Inflammatory macrophage treated with lipopolysaccharide for 4 hours (primary cell): Measurements from ENCODE around the gene SLC7A14.

Experiments
- DNase-seq: peaks from one replicate; pipeline ENCODE4 v3.0.0-alpha.2; 2020

The SLC7A14 gene

DNA sequence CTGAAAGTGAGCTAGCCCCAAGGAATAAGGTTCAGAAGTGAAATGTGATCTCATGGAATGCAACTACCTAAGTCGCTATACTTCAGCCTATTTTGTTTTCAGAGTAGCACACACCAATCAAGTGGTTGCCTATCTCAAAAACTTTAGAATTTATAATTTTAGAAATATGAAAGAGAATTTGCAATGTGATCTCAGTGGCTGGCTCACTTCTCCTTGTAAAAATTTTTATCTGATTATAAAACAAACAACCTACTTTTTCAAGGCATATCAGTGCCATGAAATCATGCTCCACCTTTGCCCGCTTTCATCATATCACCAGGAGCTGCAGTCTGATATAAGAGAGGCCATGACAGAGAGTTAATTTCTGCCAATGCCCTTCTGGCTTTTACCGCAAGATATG is 119.9 kb downstream of the SLC7A14 start:
- no peak for DNase-seq

DNA sequence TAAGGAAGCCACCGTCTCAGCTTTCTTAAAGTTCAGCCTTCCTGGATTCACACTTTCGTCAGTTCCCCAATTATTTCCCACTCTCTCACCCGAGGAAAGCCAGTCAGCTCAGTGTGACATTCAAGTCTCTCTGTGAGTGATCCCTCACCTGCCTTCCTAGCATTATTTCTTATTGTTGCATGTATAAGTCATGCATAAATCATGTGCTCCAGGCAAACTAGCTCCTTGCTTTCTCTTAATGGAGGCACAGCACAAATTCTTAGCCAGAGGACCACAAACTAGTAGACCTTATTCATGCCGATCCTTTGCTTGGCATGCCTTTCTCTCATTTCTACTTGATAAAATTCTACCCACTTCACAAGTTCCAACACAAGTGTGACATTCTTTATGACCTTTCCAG is 122.9 kb downstream of the SLC7A14 start:
- no peak for DNase-seq

DNA sequence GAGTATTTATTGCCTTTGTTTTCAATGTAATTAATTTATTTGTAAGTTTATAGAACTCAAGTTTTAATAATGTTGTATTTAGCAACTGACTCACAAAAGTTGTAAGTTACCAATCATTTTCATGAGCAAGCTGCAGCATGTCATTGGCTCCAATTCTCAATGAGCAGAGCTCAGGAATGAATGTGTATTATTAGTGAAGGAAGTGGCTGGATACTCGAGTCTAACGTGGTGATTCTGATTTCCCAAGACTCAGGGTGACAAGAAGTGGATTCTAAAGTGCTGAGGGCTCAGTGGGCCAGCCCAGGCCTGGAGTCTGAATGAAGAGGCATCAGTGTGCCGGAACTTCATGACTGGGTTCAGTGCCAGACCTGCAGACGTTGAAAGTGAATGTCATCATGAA is 127.6 kb downstream of the SLC7A14 start:
- DNase-seq: no peak

DNA sequence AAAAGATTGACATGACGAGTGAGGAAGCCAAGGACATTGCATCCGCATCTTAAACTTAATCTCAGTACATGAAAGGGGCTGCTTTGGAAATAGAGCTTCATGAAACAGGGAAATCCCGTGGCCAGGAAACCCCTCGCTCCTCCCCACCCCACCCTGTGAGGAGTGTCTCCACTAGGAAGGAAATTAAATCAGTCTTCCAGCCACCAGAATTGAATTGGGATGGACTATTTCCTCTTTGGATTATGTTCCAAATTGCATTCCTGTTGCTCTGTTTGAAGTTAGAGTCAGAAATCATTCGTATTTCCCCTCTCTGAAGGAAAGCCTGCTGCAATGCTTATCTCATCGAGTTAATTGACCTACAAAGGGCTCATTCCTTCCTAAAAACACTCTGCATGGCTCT is 131.4 kb downstream of the SLC7A14 start:
- no peak for DNase-seq

DNA sequence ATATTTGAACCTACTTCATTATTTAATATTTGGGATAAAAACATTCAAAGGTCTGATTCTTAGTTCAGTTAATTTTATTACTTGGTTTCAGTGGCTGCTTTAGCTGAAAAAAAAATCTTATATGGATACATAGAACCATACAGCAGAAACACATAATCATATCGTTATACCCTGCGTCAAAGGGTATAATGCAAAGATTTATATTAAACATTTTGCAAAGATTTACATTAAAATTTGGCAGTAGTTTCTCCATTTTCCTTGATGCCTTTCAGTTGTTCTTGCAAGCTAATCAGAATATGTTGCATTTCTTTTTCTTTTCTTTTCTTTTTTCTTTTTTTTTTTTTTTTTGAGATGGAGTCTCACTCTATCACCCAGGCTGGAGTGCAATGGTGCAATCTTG is 135.8 kb downstream of the SLC7A14 start:
- DNase-seq: no peak

DNA sequence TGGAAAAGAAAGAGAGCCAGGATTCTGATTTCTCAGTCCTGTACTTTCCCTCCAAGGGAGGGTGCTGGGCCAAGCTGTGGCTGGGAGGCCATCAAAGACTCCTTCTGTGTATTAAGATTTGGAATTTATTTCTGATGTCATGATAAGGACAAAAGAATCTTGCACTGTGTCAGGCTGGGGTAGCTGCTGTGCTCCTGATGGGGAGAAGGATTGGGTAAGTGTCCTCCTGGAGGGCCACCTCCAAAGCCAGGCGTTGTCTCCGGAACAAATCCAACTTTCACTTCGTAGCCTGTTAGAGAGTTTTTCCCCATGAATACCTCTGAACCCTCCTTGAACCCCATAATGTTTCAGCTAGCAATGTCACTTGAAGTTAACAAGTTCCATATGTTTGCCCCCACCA is 137.3 kb downstream of the SLC7A14 start:
- no peak for DNase-seq

DNA sequence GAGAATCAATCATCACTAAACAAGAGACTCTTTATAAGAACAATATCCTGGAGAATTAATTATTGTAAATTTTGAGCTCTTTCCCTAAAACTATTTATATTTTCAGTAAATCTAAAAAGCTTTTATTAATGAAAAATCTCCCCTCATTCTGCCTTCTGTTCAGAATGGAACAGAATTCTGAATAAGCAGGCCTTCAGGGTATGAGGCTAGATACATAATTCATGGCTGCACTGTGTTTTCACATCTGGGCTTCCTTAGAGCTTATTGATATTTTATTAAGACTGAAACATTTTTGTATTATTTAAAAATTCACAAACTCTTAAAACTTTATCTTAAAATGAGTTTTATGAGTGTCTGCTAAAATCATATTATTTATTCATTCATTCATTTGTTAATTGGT is 142.4 kb downstream of the SLC7A14 start:
- no peak for DNase-seq

DNA sequence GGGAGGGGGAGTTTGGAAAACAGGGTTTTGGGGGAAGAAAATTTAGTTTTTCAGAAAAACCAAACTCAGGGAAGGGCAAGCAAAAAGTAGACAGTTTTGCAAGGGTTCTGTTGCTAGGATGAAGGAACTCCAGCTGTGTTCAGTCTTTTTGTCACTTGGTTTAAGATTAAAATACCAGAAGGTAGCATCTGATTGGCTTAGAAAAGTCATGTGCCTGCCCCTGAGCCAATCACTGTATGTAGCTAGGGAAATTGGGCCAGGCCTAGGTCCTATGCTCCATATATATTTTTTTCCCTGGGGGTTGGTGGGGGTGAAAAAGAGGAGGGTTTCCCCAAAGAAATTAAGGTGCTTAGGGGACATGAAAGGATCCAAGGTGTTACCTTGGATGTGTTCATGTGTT is 142.9 kb downstream of the SLC7A14 start:
- DNase-seq: no peak

DNA sequence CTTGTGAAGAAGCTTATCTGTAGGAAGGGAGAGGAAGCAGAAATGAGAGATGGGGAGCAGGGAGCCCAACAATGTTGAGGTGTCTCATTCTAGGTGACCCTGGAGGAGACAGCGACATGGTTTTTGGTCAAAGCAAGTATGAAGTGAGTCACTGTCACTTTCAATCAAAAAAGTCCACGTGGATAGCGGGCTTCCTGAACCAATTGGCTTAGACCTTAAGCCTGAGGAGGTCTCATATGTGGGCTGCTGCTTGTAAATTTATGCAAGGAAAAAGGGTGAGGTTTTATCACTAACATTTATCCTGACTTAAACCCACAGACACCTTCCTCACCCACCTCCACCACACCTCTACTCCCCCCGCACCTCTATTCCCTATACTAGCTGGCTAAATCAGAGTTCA is 144.5 kb downstream of the SLC7A14 start:
- DNase-seq: no peak

DNA sequence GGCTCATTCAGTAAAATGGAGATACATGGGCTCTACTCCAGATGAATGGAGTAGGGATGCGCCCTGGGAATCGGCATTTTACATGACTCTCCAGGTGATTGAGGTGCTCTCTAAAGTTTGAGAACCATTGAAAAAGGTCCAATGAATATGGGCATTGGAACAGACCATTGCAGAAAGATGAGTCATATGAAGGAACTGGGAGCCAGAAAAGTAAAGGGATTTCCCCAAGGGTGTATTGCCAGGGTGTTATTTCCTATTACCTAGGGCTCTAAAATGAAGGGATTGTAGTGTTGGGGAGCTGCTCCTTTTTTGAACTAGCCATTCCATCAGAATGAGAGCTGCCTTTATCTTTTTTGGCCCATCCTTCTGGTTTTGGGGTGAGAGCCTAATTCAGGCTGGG is 145.5 kb downstream of the SLC7A14 start:
- DNase-seq: peak; percentile 22

DNA sequence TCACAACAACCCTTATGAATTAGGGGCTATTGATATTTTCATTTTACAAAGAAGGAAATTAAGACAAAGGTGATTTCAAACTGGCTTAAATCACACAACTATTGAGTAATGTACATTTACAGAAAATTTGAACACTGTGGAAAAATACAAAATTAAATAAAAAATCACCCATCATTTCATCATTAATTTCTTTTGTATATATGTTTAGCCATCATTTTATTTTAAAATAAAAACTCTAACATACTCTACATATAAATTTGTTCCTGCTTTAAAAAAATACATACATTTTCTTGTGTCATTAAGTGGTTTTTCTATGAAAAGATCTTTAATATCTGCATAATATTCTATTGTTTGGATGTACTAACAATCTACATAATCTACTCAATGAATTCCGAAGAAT is 147.0 kb downstream of the SLC7A14 start:
- no peak for DNase-seq

DNA sequence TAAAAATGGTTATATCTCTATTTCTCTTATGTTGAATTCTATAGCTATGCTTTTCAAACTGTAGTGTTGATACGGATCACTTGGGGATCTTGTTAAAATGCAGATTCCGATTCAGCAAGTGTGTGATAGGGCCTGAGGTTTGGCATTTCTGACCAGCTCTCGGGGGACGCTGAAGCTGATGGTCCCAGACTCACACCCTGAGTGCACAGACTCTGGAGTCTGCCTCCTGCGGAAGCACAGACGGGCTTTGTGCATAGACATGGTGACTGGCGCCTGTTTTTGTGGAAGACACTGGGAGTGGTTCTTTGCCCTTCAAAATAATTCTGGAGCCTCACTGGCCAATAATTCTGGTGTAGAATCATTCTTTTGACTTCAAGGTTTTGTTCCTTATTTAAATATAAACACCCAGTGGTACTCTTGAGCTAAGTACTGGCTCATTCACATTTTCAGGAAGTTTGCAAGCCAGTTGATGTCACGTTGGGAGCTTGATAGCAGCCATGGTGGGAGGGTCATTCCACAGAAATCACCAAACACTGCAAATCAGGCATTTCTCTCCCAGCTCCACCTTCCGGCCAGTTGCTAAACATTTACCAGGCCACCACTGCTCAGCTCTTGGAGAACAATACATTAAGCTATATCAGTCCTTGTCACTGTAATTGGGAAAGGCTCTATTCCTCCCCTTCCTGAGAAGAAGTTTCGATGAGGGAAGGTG is 148.0 kb downstream of the SLC7A14 start:
- DNase-seq: no peak

DNA sequence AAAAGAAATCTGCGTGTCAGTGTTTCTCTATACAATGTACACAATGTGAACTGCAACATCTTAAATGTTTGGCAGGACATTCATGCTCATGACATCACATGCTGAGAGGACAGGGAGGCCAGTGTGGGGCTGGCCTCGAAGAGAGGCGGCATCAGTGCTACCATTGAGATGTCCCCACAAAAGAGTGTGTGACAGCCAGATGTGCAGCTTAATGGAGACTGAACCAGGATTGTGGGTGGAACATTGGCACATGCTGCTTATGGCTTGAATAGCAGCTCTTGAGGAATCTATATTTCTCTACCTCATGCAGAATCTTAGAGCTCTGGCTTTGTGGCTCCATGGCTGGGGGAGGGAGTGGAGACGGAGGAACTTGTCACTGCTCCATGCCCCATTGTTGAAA is 148.7 kb downstream of the SLC7A14 start:
- no peak for DNase-seq

DNA sequence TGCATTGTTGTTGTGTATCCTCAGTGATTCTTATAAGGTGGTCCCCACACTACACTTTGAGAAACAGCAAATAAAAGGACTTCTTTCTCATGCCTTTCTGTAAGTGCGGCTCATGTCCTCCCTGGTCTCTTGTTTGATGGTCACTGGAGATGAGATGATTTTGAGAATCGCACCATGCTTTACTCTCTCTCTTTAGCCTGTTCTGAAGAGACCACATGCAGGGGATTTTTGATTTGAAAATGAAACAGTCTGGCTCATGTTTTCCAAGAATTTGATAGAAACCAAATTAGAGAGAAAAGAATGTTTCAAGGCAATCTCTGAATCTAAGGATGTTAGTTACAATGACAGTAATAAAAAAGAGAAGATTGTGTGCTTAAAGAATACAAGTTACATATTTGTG is 149.2 kb downstream of the SLC7A14 start:
- DNase-seq: no peak

DNA sequence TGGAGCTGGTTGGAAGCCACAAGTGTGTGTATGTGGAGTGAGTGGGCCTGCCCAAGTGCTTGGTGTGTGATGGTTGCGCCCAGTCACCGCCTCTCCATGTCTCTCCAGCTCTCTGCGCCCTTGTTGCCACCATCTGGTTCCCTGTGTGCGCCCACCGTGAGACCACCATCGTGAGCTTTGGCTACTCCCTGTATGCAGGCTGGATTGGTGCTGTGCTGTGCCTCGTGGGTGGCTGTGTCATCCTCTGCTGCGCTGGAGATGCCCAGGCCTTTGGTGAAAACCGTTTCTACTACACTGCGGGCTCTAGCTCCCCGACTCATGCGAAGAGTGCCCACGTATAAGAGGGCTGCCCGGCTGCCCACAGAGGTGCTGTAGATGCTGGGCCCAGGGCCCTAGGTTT is 153.5 kb downstream of the SLC7A14 start:
- DNase-seq: no peak

DNA sequence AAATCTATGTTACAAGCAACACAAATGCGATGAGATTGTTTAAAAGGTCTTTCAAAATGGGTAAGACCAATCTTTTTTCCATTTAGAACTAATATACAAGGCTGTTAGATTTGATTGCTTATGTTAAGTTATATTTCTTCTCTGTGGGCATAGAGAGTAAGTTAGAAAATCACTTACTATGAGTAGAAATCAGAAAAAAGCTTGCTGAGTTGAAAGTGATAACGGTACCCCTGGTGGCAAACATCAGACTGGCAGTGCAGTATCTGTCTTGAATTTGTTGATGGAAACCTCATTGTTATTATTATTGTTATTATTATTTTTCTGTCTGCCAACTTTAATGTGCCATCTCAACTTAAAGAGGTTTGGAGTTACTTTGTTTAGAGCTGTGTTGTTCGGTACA is 154.8 kb downstream of the SLC7A14 start:
- no peak for DNase-seq

DNA sequence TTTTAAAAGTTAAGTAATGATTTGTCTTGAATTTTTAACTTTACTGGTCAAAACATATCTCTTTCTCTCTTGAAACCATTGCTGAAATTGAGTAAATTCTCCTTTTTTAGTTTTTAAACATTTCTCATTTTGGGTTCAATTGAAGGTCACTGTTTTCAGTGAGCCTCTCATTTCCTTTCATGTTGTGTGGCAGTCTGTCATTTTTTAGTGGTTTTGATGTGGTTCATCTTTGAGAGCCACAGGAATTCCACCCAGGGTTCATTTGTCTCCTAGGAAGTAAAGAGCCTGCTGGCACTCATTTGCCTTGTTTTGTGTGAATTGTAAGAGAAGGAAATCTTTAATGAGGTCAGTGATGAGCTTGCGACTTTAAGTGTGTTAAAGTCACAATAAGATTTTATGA is 156.8 kb downstream of the SLC7A14 start:
- no peak for DNase-seq

DNA sequence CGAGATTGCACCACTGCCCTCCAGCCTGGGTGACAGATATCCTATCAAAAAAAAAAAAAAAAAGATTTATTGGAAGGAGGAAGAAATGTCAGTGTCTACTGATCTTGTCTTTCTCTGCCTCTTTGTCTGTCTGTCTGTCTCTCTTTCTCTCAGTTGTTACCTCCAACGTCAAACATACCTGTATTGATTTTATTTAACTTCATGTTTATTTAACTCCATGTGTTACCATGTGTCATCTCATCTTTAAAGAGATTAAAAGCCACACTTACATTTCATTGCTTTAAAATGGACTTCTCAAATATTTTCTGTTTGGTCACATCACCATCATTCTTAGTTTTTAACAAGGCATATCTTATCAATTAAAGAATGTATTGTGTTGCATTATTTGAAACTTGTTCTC is 157.8 kb downstream of the SLC7A14 start:
- DNase-seq: no peak

DNA sequence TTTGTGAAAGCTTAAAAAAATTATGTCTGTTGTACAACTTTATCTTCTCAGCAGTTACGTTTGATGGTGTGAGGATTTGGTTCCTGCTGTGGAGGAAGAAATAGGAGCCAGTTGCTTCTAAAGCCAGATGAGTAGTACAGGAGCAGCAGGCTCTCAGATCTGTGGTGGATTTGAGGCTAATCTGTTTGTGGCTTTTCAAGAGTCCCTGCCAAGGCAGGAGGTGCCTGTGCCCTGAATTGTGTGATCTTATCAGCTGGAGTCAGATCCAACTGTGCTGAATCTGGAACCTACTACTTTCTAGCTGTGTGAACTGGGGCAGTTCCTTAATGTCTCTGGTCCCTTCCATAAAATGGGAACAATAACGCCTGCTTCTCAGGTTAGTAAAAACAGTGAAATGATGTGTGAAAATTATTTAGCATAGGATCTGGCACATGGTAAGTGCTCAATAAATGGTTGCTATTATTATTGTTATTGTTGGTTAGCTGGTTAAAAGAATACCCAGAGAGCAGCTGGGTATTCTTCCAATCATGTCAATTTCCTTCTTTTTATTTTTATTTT is 159.6 kb downstream of the SLC7A14 start:
- no peak for DNase-seq

DNA sequence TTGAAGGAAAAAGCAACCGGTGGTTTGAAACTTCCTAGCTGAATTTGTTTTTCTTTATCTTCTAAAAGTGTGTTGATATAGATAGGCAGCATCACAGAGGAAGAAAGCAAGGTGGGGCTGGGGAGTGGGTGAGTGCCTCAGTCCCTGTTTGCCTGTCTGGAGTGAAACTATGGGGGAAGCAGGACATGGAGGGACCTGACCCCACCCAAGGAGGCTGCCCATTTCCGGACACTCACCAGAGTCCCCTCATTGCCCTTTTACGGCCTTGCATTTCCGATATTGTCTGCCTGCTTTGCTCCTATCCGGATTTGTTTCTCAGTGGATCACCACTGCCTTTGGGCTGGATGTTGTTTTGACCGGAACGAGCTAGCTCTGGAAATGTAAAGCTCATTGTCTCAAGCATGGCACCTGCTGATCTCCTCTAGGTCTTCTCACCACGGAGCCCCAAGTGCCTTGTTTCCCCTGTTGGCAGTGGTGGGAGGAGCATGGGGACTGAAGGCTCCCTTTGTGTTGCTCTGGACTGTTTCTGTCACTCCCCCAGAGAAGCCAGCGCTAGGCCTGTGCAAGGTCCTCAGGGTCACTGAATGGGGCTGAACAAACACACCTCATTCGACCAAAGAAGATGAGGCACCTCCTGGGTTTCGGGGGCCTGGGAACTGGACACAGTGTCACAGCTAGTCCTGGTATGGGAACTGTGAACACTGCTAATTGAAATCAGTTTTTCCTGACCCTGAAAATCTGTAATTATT is 160.2 kb downstream of the SLC7A14 start:
- no peak for DNase-seq

DNA sequence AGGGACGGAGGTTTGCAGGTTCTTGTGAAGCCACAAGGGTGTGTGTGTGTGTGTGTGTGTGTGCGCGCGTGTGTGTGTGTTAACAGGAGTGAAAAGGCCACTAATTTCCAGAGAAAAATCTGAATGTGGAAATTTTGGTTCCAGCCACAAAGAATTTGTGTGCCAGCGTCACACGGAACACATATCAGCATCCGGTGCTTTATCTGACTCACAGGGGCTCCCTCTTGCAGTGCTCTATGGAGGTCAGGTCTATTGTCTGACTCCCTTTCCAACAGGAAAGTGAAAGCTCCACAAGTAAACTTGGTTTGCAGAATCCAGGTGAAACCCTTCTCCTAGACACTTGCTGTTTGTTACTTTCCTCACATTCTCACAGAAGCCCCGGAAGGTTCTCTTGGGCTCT is 161.0 kb downstream of the SLC7A14 start:
- no peak for DNase-seq

DNA sequence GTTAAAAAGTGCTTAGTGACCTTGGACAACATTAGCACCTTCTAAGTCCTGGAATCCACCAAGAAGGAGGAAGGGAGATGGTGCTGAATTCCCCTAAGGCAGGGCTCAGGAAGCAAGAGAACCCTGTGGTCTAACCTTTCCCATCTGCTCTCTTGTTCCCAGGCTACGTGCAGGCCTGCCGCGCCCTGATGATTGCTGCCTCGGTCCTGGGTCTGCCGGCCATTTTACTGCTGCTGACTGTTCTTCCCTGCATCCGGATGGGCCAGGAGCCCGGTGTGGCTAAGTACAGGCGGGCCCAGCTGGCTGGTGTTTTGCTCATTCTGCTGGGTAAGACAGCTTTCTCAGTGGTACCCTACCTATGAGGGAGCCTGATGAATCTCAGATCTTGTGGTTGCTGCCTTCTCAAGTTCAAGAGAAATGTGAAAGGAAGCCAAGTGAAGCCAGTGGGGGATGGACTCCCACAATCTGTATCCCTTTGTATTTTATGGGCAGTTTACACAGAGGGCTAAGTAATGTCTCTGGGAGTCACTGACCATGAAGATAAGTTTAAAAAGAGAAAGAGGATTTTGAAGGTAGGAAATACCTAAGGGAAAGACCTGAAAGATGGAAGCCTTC is 162.8 kb downstream of the SLC7A14 start:
- no peak for DNase-seq

DNA sequence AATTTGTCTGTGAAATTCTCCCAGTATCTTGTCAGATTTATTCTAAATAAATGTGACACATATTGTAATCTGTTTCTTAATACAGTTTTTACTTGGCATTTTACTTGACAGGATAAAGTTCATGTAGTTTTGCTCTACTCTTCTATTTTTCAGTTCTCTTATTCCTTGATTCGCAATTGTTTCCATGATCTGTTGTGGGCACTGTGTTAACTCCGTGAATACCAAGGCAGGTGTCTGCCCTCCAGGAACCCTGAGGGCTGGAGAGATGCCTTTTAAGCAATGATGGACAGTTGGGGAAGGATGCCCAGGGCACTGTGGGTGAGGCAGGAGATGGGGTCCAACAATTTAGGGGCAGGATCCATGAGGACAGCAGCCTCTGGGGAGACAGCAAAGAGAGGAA is 164.1 kb downstream of the SLC7A14 start:
- DNase-seq: no peak

DNA sequence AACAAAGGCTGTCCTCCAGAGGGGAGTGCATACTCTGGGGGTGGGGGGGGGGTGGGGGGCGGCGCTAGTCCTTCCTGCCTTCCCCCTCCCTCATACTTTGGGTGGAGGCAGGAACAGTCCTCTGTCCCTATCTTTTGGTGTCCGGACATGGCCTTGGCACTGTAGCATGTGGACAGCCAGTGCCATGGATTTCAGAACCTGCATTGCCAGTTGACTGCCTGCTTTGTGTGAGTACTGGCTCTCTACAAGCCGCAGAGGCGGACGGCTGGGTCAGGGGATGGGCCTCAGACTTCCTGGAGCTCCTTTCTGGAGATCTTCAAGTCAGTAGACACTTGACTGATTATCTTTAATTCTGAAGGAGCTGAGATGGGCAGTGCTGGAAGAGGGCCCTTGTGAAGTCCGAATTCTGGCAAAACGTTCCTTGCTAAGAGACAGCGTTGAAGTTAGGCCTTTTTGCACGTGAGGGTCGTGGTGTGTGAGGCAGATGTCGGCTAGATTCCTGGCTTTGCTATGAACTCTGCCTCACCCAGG is 164.7 kb downstream of the SLC7A14 start:
- DNase-seq: no peak
